Omental fat pad (tissue), 4 donors: Measurements from ENCODE around the gene ACTR10. TPM values are rescaled to one million over a fixed set of nuclear protein-coding genes. Genes with fewer than 3 reads are reported as not detected.

Source experiments
- ATAC-seq: fragments of 150-250 bp; one replicate; pipeline ENCODE4 v1.9.1; 2016; ENCODE audit warnings: mild to moderate bottlenecking, moderate library complexity; ENCODE audit not compliant: low FRiP score
- DNase-seq: peaks from one replicate; pipeline ENCODE4 v3.0.0-alpha.2; 2019; ENCODE audit warnings: low spot score
- total RNA-seq, 4 donors: library from RNA; depleted of rRNA; stranded (reverse); fragments of >200 nt; gene quantifications; one replicate each; pipeline ENCODE4 v1.1.0, GENCODE V29; 2016
- TF ChIP-seq, protein P1 (sequence below), 3 donors: fragments of 450-650 bp; IDR thresholded peaks; one replicate each; pipeline ENCODE4 v1.5.1; 2016 to 2017; ENCODE audit warnings: antibody characterized with exemption in 3 of 3, mild to moderate bottlenecking in 3 of 3, moderate library complexity in 2 of 3

The ACTR10 gene
- total RNA-seq, 4 donors from 2014 or later = 37.7 to 71.4 (median 53.7) TPM

- TF ChIP-seq, protein P1, sequence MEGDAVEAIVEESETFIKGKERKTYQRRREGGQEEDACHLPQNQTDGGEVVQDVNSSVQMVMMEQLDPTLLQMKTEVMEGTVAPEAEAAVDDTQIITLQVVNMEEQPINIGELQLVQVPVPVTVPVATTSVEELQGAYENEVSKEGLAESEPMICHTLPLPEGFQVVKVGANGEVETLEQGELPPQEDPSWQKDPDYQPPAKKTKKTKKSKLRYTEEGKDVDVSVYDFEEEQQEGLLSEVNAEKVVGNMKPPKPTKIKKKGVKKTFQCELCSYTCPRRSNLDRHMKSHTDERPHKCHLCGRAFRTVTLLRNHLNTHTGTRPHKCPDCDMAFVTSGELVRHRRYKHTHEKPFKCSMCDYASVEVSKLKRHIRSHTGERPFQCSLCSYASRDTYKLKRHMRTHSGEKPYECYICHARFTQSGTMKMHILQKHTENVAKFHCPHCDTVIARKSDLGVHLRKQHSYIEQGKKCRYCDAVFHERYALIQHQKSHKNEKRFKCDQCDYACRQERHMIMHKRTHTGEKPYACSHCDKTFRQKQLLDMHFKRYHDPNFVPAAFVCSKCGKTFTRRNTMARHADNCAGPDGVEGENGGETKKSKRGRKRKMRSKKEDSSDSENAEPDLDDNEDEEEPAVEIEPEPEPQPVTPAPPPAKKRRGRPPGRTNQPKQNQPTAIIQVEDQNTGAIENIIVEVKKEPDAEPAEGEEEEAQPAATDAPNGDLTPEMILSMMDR (IDR thresholded peaks at IDR 0.05) = no peak
- DNase-seq = no peak
- ATAC-seq = no peak
Observed at GRCh38 chr14:58191763-58192601, 8.0 kb upstream of the ACTR10 start.

GRCh38 chr14:58193542-58193941 lies 6.4 kb upstream of the ACTR10 start:
- ATAC-seq (no peak), DNase-seq (no peak)
- TF ChIP-seq, protein P1 (IDR thresholded peaks at IDR 0.05) = no peak

GRCh38 chr14:58196198-58196597 lies 3.8 kb upstream of the ACTR10 start:
- ATAC-seq = no peak
- no peak for DNase-seq
- TF ChIP-seq, protein P1 (IDR thresholded peaks at IDR 0.05) = no peak

- DNase-seq (no peak), ATAC-seq (no peak)
- TF ChIP-seq, protein P1 (IDR thresholded peaks at IDR 0.05) = no peak
Observed at GRCh38 chr14:58198086-58198485, 1.9 kb upstream of the ACTR10 start.

GRCh38 chr14:58200480-58200841 lies 512 bp downstream of the ACTR10 start:
- no peak for DNase-seq
- TF ChIP-seq, protein P1 (IDR thresholded peaks at IDR 0.05) = no peak
- ATAC-seq = peak; percentile 29

- TF ChIP-seq, protein P1 (IDR thresholded peaks at IDR 0.05) = no peak
- no peak for ATAC-seq
- no peak for DNase-seq
Observed at GRCh38 chr14:58200846-58201245, 897 bp downstream of the ACTR10 start.

GRCh38 chr14:58213176-58213575 lies 13.2 kb downstream of the ACTR10 start:
- no peak for DNase-seq
- no peak for ATAC-seq
- TF ChIP-seq, protein P1 (IDR thresholded peaks at IDR 0.05) = no peak
